GM15510 (cell line): ENCODE measurements around the gene ZNF692.

Source experiments
- POLR2A ChIP-seq: IDR thresholded peaks from 3 replicates; pipeline ENCODE4 v1.6.1; 2011; ENCODE audit warnings: borderline replicate concordance; ENCODE audit not compliant: insufficient read length; ENCODE audit errors: extremely low read depth

The ZNF692 gene

GRCh38 chr1:248811514-248812490 is 47.1 kb downstream of the ZNF692 start:
- no peak for TF ChIP-seq POLR2A

- TF ChIP-seq POLR2A: no peak
Observed at GRCh38 chr1:248810727-248811513, 48.0 kb downstream of the ZNF692 start.

GRCh38 chr1:248810000-248810726 is 48.7 kb downstream of the ZNF692 start:
- TF ChIP-seq POLR2A: no peak

- TF ChIP-seq POLR2A: no peak
Observed at GRCh38 chr1:248808876-248809275, 50.0 kb downstream of the ZNF692 start.

- no peak for TF ChIP-seq POLR2A
Observed at GRCh38 chr1:248807067-248807737, 51.7 kb downstream of the ZNF692 start.

DNA sequence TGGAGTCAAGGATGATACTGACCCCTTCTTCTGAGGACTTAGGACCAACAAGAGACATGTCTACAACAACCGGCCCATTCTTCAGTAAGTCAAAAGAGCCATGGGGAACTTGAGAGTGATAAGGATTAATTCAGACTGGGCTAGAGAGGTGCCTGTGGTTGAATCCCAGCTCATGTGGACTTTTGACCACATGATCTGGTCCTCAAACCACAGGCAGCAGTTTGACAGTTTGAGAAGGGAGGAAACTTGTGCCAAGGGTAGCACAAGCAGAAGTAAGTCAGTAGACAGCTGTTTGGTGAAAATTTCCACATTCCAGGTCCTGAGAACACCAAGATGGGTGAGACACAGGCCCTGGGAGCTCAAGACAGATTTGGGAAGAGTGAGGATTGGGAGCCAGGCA is 53.0 kb downstream of the ZNF692 start:
- no peak for TF ChIP-seq POLR2A

DNA sequence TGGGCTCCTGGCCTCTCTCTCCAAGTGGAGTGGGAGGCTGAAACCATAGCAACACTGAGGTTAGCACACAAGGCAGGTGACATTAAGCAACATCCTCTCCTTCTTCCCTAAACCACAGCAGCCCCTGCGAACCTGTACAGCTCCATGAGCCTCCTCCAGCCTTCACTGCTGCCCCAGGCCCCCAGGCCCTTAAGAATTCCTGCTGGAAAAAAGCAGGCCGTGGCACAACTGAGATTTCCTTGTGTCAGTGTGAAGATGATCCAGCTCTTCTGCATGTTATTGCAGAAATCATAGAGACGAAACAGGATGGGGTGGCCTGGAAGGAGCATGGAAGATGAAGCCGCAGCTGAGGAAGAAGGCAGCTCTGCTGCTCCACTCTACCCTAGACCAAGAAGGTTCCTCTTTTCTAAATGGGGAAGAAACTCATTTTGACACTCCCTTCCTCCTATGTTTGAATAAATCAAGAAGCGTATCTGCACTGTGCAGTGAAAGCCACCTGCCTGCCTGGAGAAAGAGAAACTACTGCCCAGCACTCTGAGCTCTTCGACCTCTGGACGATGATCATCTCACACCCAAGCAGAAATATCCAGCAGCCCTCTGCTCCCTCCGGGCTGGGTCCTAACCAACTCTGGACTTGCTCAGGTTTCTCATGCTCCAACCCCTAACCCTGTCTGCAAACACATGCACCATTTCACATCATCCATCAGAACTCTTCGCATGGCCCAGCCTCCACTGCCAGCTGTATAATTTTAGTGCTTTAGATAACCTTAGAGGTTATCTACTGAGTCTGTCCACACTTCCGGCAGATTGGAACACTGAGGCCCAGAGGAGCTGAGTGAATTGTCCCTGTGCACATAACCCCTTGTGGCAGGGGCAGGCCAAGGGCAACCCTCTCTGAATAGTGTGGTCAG is 53.9 kb downstream of the ZNF692 start:
- TF ChIP-seq POLR2A: peak; percentile 25

DNA sequence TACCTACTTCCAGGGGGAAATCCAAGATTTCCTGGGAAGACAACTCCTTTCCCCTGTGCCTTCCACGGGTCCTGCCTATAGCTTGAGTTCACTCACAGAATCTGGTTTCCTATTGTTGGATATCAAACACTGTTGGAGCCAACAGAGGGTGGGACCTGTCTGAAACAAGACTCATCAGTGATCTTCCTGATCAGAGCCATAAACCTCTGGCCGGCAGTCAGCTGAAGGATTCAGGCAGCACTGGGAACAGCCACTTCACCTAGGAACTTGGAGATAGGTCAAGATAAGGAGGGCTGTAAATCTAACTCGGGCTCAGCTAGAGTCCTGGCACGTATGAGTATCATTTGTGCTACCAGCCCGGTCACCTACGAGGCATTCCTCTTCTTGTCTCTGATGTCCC is 56.4 kb downstream of the ZNF692 start:
- no peak for TF ChIP-seq POLR2A

- TF ChIP-seq POLR2A: no peak
Observed at GRCh38 chr1:248800459-248800858, 58.4 kb downstream of the ZNF692 start.
